Thymus (tissue), 11 donors: ENCODE data around the gene CDX1. TPM values are rescaled to one million over a fixed set of nuclear protein-coding genes. Genes with fewer than 3 reads are reported as not detected.
"Not testable (repeated sequence)": the region's sequence is repeated elsewhere in the genome, so short reads cannot be mapped to it uniquely, and the experiment has no call there.

Experiments
- DNase-seq, 9 donors: peaks; one replicate each; pipeline ENCODE4 v3.0.0-alpha.2; 2013; ENCODE audit warnings: low spot score in 9 of 9, low read depth in 6 of 9, missing footprints in 1 of 9
- H3K27ac ChIP-seq, 2 donors: one replicate each; pipeline ENCODE4 v1.5.1; 2013; ENCODE audit warnings: control low read depth in 1 of 2, low read depth in 1 of 2, low read length in 1 of 2, mild to moderate bottlenecking in 1 of 2, moderate library complexity in 1 of 2
- H3K27me3 ChIP-seq, 2 donors: one replicate each; pipeline ENCODE4 v1.5.1; 2013; ENCODE audit warnings: low read length in 1 of 2; ENCODE audit not compliant: control insufficient read depth in 2 of 2, insufficient read depth in 1 of 2
- H3K36me3 ChIP-seq, 2 donors: one replicate each; pipeline ENCODE4 v1.5.1; 2013; ENCODE audit warnings: low read length in 1 of 2, mild to moderate bottlenecking in 1 of 2, moderate library complexity in 1 of 2; ENCODE audit not compliant: control insufficient read depth in 2 of 2, insufficient read depth in 2 of 2
- H3K4me1 ChIP-seq, 2 donors: one replicate each; pipeline ENCODE4 v1.5.1; 2013; ENCODE audit warnings: low read length in 2 of 2; ENCODE audit not compliant: control insufficient read depth in 2 of 2, insufficient read depth in 2 of 2
- H3K4me3 ChIP-seq, 2 donors: one replicate each; pipeline ENCODE4 v1.5.1; 2013; ENCODE audit warnings: low read length in 2 of 2, control low read depth in 1 of 2, mild to moderate bottlenecking in 1 of 2
- H3K9me3 ChIP-seq, 2 donors: one replicate each; pipeline ENCODE4 v1.5.1; 2013; ENCODE audit warnings: low read length in 1 of 2, mild to moderate bottlenecking in 1 of 2; ENCODE audit not compliant: control insufficient read depth in 2 of 2, insufficient read depth in 1 of 2
- WGBS: extraction: QIAGEN DNeasy Blood & Tissue Kit; methylation state at CpG from one replicate; pipeline ENCODE4 v1.1.7; 2013; 5-methylcytosine and 5-hydroxymethylcytosine counted together
- polyA plus RNA-seq: library from polyadenylated mRNA; stranded (reverse); fragments of 200-250 nt; gene quantifications from one replicate; pipeline ENCODE4 v1.2.3, GENCODE V29; 2013
- total RNA-seq: library from RNA; stranded (reverse); fragments of 120-200 nt; gene quantifications from one replicate; pipeline ENCODE4 v1.2.4, GENCODE V29; 2013
- donor health status: healthy.

CDX1 gene
- total and polyA plus RNA-seq, 2 donors: 0.85 to 1.3 TPM

DNA sequence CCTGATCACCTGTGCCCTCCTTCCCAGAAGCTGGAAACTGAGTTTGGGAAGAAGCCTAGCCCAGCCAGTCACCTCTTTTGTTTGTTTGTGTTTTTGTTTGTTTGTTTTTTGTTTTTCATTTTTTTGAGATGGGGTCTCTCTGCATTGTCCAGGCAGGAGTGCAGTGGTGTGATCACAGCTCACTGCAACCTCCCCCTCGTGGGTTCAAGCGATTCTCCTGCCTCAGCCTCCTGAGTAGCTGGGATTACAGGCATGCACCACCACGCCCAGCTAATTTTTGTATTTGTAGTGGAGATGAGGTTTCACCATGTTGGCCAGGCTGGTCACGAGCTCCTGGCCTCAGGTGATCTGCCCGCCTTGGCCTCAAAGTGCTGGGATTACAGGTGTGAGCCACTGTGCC lies 67.1 kb downstream of the CDX1 start:
- H3K27ac ChIP-seq, H3K9me3 ChIP-seq, H3K4me3 ChIP-seq, H3K27me3 ChIP-seq, H3K4me1 ChIP-seq, H3K36me3 ChIP-seq, DNase-seq: not testable (repeated sequence)
- WGBS: 92% methylated on average over 5 of the region's 5 CpGs

Other genes with a start within 250 kb of the CDX1 start
- gene PDE6A, start 222.0 kb upstream of the CDX1 start, total RNA-seq: under 0.01 TPM
- gene PDE6A, start 222.0 kb upstream of the CDX1 start, polyA plus RNA-seq: 0.16 TPM
- gene SLC26A2, start 206.0 kb upstream of the CDX1 start, total RNA-seq: 6.5 TPM
- 5.3 TPM for gene SLC26A2, start 206.0 kb upstream of the CDX1 start, polyA plus RNA-seq
- gene TIGD6, start 166.1 kb upstream of the CDX1 start, total RNA-seq: 3.5 TPM
- gene TIGD6, start 166.1 kb upstream of the CDX1 start, polyA plus RNA-seq: 4.1 TPM
- 14.0 TPM for gene HMGXB3, start 166.0 kb upstream of the CDX1 start, total RNA-seq
- gene HMGXB3, start 166.0 kb upstream of the CDX1 start, polyA plus RNA-seq: 27.0 TPM
- gene CSF1R, start 80.2 kb upstream of the CDX1 start, total RNA-seq: 7.6 TPM
- 7.3 TPM for gene CSF1R, start 80.2 kb upstream of the CDX1 start, polyA plus RNA-seq
- 6.0 TPM for gene PDGFRB, start 10.9 kb upstream of the CDX1 start, total RNA-seq
- gene PDGFRB, start 10.9 kb upstream of the CDX1 start, polyA plus RNA-seq: 8.6 TPM
- under 0.01 TPM for gene SLC6A7, start 23.3 kb downstream of the CDX1 start, total RNA-seq
- 0.07 TPM for gene SLC6A7, start 23.3 kb downstream of the CDX1 start, polyA plus RNA-seq
- gene CAMK2A, start 123.0 kb downstream of the CDX1 start, total RNA-seq: 0.09 TPM
- 0.39 TPM for gene CAMK2A, start 123.0 kb downstream of the CDX1 start, polyA plus RNA-seq
- gene ARSI, start 136.1 kb downstream of the CDX1 start, total RNA-seq: 0.76 TPM
- gene ARSI, start 136.1 kb downstream of the CDX1 start, polyA plus RNA-seq: 0.59 TPM
- 18.2 TPM for gene TCOF1, start 190.9 kb downstream of the CDX1 start, total RNA-seq
- 17.7 TPM for gene TCOF1, start 190.9 kb downstream of the CDX1 start, polyA plus RNA-seq
- gene CD74, start 246.1 kb downstream of the CDX1 start, total RNA-seq: 1,741 TPM
- 2,730 TPM for gene CD74, start 246.1 kb downstream of the CDX1 start, polyA plus RNA-seq